OCI-LY3 (cell line): Measurements from ENCODE around the gene MIEF1.
A peak's percentile ranks its signal among the peaks of the same experiment; 100 is the strongest.

Experiments
- H2AFZ ChIP-seq: fragments of 200-600, 300-600 bp; shearing (Covaris generic); 2 replicates; pipeline ENCODE4 v1.6.0; 2014; ENCODE audit warnings: antibody characterized with exemption, low read depth, low read length
- H3K27ac ChIP-seq: fragments of 200-600, 300-600 bp; sonication (generic); 2 replicates; pipeline ENCODE4 v1.5.1; 2014; ENCODE audit warnings: mild to moderate bottlenecking, low read length, moderate library complexity, mixed read lengths
- H3K27me3 ChIP-seq: fragments of 200-600, 300-600 bp; sonication (generic); 2 replicates; pipeline ENCODE4 v1.6.1; 2014; ENCODE audit warnings: low read depth, low read length, mixed read lengths
- H3K36me3 ChIP-seq: fragments of 200-600, 300-600 bp; sonication (generic); replicated peaks from 2 replicates; pipeline ENCODE3; 2014; ENCODE audit warnings: low read depth, low read length, mixed read lengths
- H3K4me1 ChIP-seq: fragments of 300-600, 200-600 bp; sonication (generic); 2 replicates; pipeline ENCODE4 v1.6.1; 2014; ENCODE audit warnings: low read length, mixed read lengths
- H3K4me2 ChIP-seq: fragments of 200-600, 300-600 bp; sonication (generic); 2 replicates; pipeline ENCODE4 v1.6.1; 2014; ENCODE audit warnings: low read length, mixed read lengths
- H3K4me3 ChIP-seq: fragments of 300-600, 200-600 bp; sonication (generic); 2 replicates; pipeline ENCODE4 v1.5.1; 2014; ENCODE audit warnings: antibody characterized with exemption, mild to moderate bottlenecking, low read length, moderate library complexity
- H3K79me2 ChIP-seq: fragments of 300-600, 200-600 bp; shearing (Covaris generic); 2 replicates; pipeline ENCODE4 v1.6.1; 2014; ENCODE audit warnings: mild to moderate bottlenecking, low read length, mixed read lengths
- H3K9ac ChIP-seq: fragments of 300-600, 200-600 bp; shearing (Covaris generic); 2 replicates; pipeline ENCODE4 v1.6.0; 2014; ENCODE audit warnings: mild to moderate bottlenecking, low read length, moderate library complexity
- H3K9me3 ChIP-seq: fragments of 200-600, 300-600 bp; shearing (Covaris generic); 2 replicates; pipeline ENCODE4 v1.6.1; 2014; ENCODE audit warnings: low read length, mixed read lengths; ENCODE audit not compliant: insufficient read depth
- H4K20me1 ChIP-seq: fragments of 200-600, 300-600 bp; sonication (generic); 2 replicates; pipeline ENCODE4 v1.6.1; 2016; ENCODE audit warnings: low read length, mixed read lengths; ENCODE audit not compliant: insufficient read depth
- EZH2phosphoT487 ChIP-seq: fragments of 200-600 bp; shearing (Covaris generic); IDR thresholded peaks from 2 replicates; pipeline ENCODE4 v1.6.1; 2018; ENCODE audit warnings: antibody characterized with exemption, mixed run types, low read depth
- TF ChIP-seq, protein P1 (sequence below): fragments of 200-600, 300-600 bp; sonication (generic); IDR thresholded peaks from 2 replicates; pipeline ENCODE4 v1.5.1; 2014; ENCODE audit warnings: antibody characterized with exemption, low read length, low read depth

Gene MIEF1

DNA sequence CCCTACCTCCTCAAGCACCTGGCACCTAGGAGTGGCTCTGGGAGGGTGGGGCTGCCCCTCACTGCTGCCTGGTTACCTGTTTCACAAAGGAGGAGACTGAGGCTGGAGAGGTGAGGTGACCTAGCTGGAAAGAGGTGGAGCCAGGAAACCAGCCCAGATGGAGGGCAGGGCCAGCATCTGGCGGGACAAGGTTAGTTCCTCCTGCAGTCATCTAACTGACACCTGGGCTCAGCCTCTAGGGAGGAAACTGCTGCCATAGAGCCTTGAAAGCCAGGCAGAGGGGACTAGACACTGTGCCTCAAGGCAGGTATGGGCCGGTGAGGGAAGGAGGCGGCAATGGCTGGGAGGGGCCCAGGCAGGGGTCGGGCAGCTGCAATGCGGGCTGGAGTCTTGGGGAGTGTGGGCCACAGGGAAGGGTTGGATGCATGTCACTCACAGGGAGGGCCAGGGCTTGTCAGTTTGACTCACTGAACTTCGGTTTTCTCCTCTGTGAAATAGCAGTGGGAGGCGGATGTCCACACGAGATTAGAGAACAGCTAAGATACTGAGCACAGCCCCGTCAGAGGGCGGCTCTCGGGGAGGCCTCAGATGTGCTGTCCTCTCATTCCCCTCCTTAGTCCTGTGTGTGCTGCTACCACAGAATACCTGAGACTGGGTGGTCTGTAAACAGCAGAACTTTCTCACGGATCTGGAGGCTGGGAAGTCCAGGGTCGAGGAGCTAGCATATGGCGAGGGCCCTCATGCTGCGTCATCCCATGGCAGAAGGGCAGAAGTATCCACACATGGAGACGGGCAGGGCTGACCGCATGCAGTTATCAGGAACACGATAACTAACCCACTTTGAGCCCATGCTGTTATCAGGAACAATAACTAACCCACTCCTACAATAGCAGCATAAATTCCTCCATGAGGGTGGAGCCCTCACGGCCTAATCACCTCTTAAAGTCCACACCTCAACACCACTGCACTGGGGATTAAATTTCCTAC, 29.2 kb upstream of the MIEF1 start:
- peak overlapping the region; percentile 72 for H3K4me3 ChIP-seq
- H3K4me1 ChIP-seq = peaks cover 57% of the 10 kb centered on the region
- H3K4me2 ChIP-seq = peak overlapping the region; percentile 94
- H4K20me1 ChIP-seq = peaks cover 70% of the 10 kb centered on the region
- peak overlapping the region; percentile 89 for H3K9ac ChIP-seq
- H3K27ac ChIP-seq = peak overlapping the region; percentile 95
- H2AFZ ChIP-seq = no peak overlapping the region
- H3K27me3 ChIP-seq = no peaks in the 10 kb centered on the region
- peaks cover 27% of the 10 kb centered on the region for H3K36me3 ChIP-seq
- TF ChIP-seq, protein P1, sequence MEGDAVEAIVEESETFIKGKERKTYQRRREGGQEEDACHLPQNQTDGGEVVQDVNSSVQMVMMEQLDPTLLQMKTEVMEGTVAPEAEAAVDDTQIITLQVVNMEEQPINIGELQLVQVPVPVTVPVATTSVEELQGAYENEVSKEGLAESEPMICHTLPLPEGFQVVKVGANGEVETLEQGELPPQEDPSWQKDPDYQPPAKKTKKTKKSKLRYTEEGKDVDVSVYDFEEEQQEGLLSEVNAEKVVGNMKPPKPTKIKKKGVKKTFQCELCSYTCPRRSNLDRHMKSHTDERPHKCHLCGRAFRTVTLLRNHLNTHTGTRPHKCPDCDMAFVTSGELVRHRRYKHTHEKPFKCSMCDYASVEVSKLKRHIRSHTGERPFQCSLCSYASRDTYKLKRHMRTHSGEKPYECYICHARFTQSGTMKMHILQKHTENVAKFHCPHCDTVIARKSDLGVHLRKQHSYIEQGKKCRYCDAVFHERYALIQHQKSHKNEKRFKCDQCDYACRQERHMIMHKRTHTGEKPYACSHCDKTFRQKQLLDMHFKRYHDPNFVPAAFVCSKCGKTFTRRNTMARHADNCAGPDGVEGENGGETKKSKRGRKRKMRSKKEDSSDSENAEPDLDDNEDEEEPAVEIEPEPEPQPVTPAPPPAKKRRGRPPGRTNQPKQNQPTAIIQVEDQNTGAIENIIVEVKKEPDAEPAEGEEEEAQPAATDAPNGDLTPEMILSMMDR = no peak
- TF ChIP-seq EZH2phosphoT487 = no peak
- H3K79me2 ChIP-seq = peaks cover 100% of the 10 kb centered on the region
- no peaks in the 10 kb centered on the region for H3K9me3 ChIP-seq

DNA sequence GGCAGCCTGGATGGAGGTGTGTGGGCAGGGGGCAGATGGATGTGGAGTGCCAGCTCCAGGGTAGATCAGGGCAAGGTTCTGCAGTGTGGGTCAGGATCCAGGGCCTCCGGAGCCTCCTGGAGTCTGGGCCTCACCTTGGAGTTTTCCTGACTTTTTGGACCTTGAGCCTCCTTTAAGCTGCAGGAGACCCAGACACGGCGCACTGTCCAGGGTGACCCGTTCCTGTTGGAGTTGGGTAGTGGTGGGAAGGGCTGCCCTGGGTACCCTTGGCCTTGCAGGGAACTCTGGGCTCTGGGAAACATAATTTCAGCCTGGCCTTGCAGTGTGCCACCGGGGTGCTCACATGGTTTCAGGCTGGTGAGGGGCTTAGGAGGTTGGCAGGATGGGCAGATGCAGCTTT, 28.2 kb upstream of the MIEF1 start:
- Histone ChIP-seq H3K36me3 (peaks cover 37% of the 10 kb centered on the region), H3K9me3 (no peaks in the 10 kb centered on the region), H4K20me1 (peaks cover 71% of the 10 kb centered on the region), H3K4me1 (peaks cover 47% of the 10 kb centered on the region), H3K27ac (no peak overlapping the region; the same call in 1 of the 2 replicates), H3K27me3 (no peaks in the 10 kb centered on the region), H3K4me2 (no peak overlapping the region), H3K79me2 (peaks cover 100% of the 10 kb centered on the region), H3K4me3 (no peak overlapping the region), H3K9ac (no peak overlapping the region), H2AFZ (no peak overlapping the region)
- no peak for TF ChIP-seq EZH2phosphoT487
- TF ChIP-seq, protein P1 = no peak

DNA sequence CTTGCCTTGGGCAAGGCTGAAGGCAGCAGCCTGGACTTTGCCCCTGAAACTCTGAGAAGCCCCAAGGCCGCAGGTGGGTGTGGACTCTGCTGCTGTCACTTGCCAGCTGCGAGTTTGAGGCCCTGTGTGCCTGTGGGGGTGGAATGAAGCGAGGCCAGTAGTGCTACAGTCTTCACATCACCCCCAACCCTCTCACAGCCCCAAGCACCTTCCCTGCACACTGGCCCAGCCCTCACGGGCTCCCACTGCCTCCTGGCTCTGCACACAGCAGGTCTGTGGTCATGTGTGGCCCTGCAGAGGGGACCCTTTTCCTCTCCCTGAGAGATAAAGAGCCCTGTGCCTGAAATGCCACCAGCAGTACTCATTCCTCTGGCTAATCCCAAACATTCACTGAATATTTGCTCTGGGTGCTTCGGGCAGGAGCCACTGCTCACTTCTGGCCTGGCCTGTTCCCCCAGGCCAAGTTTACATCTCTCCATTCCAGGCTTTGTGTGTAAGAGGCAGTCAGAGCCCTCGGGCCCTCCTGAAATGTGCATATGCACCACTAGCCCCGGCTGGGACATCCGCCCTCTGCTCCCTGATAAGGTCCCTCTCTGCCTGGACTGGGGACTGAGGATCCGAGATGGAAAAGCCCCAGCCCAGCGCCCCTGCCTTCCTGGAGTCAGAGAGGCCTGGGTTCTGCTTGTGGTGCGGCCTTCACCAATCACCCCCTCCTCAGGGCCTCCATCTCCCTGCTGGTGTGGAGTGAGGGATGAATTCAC, 27.6 kb upstream of the MIEF1 start:
- Histone ChIP-seq H4K20me1 (peaks cover 78% of the 10 kb centered on the region), H3K4me2 (no peak overlapping the region), H2AFZ (no peak overlapping the region), H3K27ac (0 out of 2 replicates have a peak overlapping the region, but pooled peaks have one; percentile 22), H3K36me3 (peaks cover 37% of the 10 kb centered on the region), H3K4me3 (no peak overlapping the region), H3K4me1 (peaks cover 41% of the 10 kb centered on the region), H3K27me3 (no peaks in the 10 kb centered on the region), H3K79me2 (peaks cover 100% of the 10 kb centered on the region), H3K9me3 (no peaks in the 10 kb centered on the region), H3K9ac (no peak overlapping the region)
- TF ChIP-seq EZH2phosphoT487 = no peak
- TF ChIP-seq, protein P1 = no peak

DNA sequence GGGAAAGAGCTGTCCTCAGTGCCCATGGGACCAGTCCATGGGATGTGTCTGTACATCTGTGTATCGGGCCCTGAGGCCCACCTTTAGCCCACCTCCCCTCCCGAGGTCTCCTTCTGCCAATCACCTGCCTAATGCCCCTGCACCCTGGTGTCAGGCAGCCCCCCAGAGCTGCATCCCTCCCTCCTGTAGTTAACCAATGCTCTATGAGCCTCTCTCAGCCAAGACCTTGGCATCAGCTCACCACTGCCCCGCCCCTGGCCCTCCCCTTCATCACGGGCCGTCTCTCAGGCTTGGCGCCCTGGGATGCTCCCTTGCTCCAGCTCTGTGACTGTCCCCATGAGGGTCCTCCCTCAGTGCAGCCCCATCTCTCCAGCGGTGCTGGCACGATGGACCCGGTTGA, 26.8 kb upstream of the MIEF1 start:
- no peaks in the 10 kb centered on the region for H3K27me3 ChIP-seq
- peaks cover 33% of the 10 kb centered on the region for H3K4me1 ChIP-seq
- no peaks in the 10 kb centered on the region for H3K9me3 ChIP-seq
- H3K4me3 ChIP-seq = no peak overlapping the region
- H4K20me1 ChIP-seq = peaks cover 86% of the 10 kb centered on the region
- peaks cover 45% of the 10 kb centered on the region for H3K36me3 ChIP-seq
- TF ChIP-seq EZH2phosphoT487 = no peak
- TF ChIP-seq, protein P1 = no peak
- H2AFZ ChIP-seq = no peak overlapping the region
- peaks cover 100% of the 10 kb centered on the region for H3K79me2 ChIP-seq
- no peak overlapping the region for H3K9ac ChIP-seq
- H3K27ac ChIP-seq = no peak overlapping the region
- H3K4me2 ChIP-seq = no peak overlapping the region
